Activated CD8-positive, alpha-beta memory T cell treated with anti-CD3 and anti-CD28 coated beads, Interleukin-2, amount 10 ng/mL, durations not matched to agents 7 days and 5 days (primary cell): Measurements from ENCODE around the gene LMX1B. TPM values are rescaled to one million over a fixed set of nuclear protein-coding genes. Genes with fewer than 3 reads are reported as not detected.

Experiments used
- ATAC-seq: fragments of 150-1000 bp; cut with Tn5 transposase; one replicate; pipeline ENCODE4 v1.10.0; 2021; ENCODE audit warnings: moderate library complexity
- CTCF ChIA-PET: fragments of 350-600 bp; sonication (Branson Sonifier 250); formaldehyde crosslinking; loops from one replicate; lab custom pipeline; 2021; ENCODE audit warnings: antibody characterized with exemption; lab: Charles Lee
- DNase-seq: peaks from one replicate; pipeline ENCODE4 v3.0.0-alpha.2; 2020
- H3K27ac Mint-ChIP-seq: one replicate; pipeline ENCODE4 v1.8.0; 2021; ENCODE audit warnings: mild to moderate bottlenecking, mixed read lengths
- H3K27me3 Mint-ChIP-seq: one replicate; pipeline ENCODE4 v1.8.0; 2021; ENCODE audit warnings: mixed read lengths
- H3K36me3 Mint-ChIP-seq: one replicate; pipeline ENCODE4 v1.8.0; 2021; ENCODE audit warnings: mild to moderate bottlenecking, mixed read lengths
- H3K4me1 Mint-ChIP-seq: one replicate; pipeline ENCODE4 v1.8.0; 2021; ENCODE audit warnings: mixed read lengths
- H3K4me3 Mint-ChIP-seq: one replicate; pipeline ENCODE4 v1.8.0; 2021; ENCODE audit warnings: mild to moderate bottlenecking, moderate library complexity, mixed read lengths
- H3K9me3 Mint-ChIP-seq: one replicate; pipeline ENCODE4 v1.8.0; 2022; ENCODE audit warnings: low read depth, mixed read lengths
- total RNA-seq, 2 experiments: library from RNA; stranded (reverse); gene quantifications; one replicate each; pipeline ENCODE4 v1.2.3, GENCODE V29; 2021

Gene LMX1B
- total RNA-seq, 2 experiments from 2014 or later = not detected

GRCh38 chr9:126636983-126637798 lies 23.5 kb downstream of the LMX1B start:
- no peaks in the 10 kb centered on the region for H3K36me3 Mint-ChIP-seq
- ATAC-seq (peak; percentile 59), DNase-seq (peak; percentile 76)
- no peak overlapping the region for H3K4me3 Mint-ChIP-seq
- CTCF ChIA-PET = interaction anchor here (2.0 kb wide), 1 partner anchor 8 kb away, joined by 4 read pairs; no protein-coding TSS in a partner anchor
- peaks cover 75% of the 10 kb centered on the region for H3K27me3 Mint-ChIP-seq
- no peaks in the 10 kb centered on the region for H3K9me3 Mint-ChIP-seq
- H3K27ac Mint-ChIP-seq = peak overlapping the region; percentile 4
- H3K4me1 Mint-ChIP-seq = peaks cover 16% of the 10 kb centered on the region

- Mint-ChIP-seq H3K27ac (no peak overlapping the region), H3K27me3 (peaks cover 75% of the 10 kb centered on the region), H3K4me3 (no peak overlapping the region), H3K9me3 (no peaks in the 10 kb centered on the region), H3K4me1 (peaks cover 16% of the 10 kb centered on the region), H3K36me3 (no peaks in the 10 kb centered on the region)
- no peak for ATAC-seq
- no peak for DNase-seq
- CTCF ChIA-PET = interaction anchor here (1.0 to 2.0 kb wide), 4 partner anchors 15 to 71 kb away, joined by 3 to 4 read pairs (median 3); no protein-coding TSS in a partner anchor
These were observed 24.9 kb downstream of the LMX1B start for GRCh38 chr9:126638571-126639132.

GRCh38 chr9:126639318-126640000 lies 25.7 kb downstream of the LMX1B start:
- peaks cover 16% of the 10 kb centered on the region for H3K4me1 Mint-ChIP-seq
- H3K9me3 Mint-ChIP-seq = no peaks in the 10 kb centered on the region
- no peaks in the 10 kb centered on the region for H3K36me3 Mint-ChIP-seq
- DNase-seq (no peak), ATAC-seq (no peak)
- H3K27me3 Mint-ChIP-seq = peaks cover 75% of the 10 kb centered on the region
- H3K27ac Mint-ChIP-seq = no peak overlapping the region
- no peak overlapping the region for H3K4me3 Mint-ChIP-seq
- CTCF ChIA-PET = interaction anchor here (0.6 to 2.0 kb wide), 6 partner anchors 14 to 109 kb away, joined by 3 to 4 read pairs (median 3); no protein-coding TSS in a partner anchor

GRCh38 chr9:126641118-126641851 lies 27.6 kb downstream of the LMX1B start:
- peaks cover 13% of the 10 kb centered on the region for H3K4me1 Mint-ChIP-seq
- peaks cover 87% of the 10 kb centered on the region for H3K27me3 Mint-ChIP-seq
- H3K4me3 Mint-ChIP-seq = no peak overlapping the region
- ATAC-seq (no peak), DNase-seq (no peak)
- H3K27ac Mint-ChIP-seq = no peak overlapping the region
- no peaks in the 10 kb centered on the region for H3K36me3 Mint-ChIP-seq
- H3K9me3 Mint-ChIP-seq = no peaks in the 10 kb centered on the region
- CTCF ChIA-PET = interaction anchor here (1.1 to 1.3 kb wide), 2 partner anchors 9 to 141 kb away, joined by 3 to 4 read pairs; no protein-coding TSS in a partner anchor

- H3K9me3 Mint-ChIP-seq = no peaks in the 10 kb centered on the region
- peaks cover 86% of the 10 kb centered on the region for H3K27me3 Mint-ChIP-seq
- CTCF ChIA-PET = interaction anchor here (1.1 kb wide), 1 partner anchor 8 kb away, joined by 3 read pairs; no protein-coding TSS in a partner anchor
- peaks cover 4% of the 10 kb centered on the region for H3K4me1 Mint-ChIP-seq
- H3K4me3 Mint-ChIP-seq = no peak overlapping the region
- no peak for DNase-seq
- no peak for ATAC-seq
- H3K36me3 Mint-ChIP-seq = no peaks in the 10 kb centered on the region
- no peak overlapping the region for H3K27ac Mint-ChIP-seq
These were observed 28.4 kb downstream of the LMX1B start for GRCh38 chr9:126642010-126642744.

GRCh38 chr9:126642839-126643238 lies 29.1 kb downstream of the LMX1B start:
- H3K27ac Mint-ChIP-seq = no peak overlapping the region
- no peak for DNase-seq
- ATAC-seq = no peak
- H3K4me3 Mint-ChIP-seq = no peak overlapping the region
- peaks cover 89% of the 10 kb centered on the region for H3K27me3 Mint-ChIP-seq
- CTCF ChIA-PET = no interaction called here
- no peaks in the 10 kb centered on the region for H3K9me3 Mint-ChIP-seq
- H3K4me1 Mint-ChIP-seq = no peaks in the 10 kb centered on the region
- H3K36me3 Mint-ChIP-seq = no peaks in the 10 kb centered on the region

GRCh38 chr9:126643945-126644527 lies 30.3 kb downstream of the LMX1B start:
- no peak for ATAC-seq
- CTCF ChIA-PET = interaction anchor here (1.8 kb wide), 1 partner anchor 8 kb away, joined by 4 read pairs; no protein-coding TSS in a partner anchor
- Mint-ChIP-seq H3K4me1 (no peaks in the 10 kb centered on the region), H3K9me3 (no peaks in the 10 kb centered on the region), H3K4me3 (no peak overlapping the region), H3K36me3 (no peaks in the 10 kb centered on the region), H3K27me3 (peaks cover 92% of the 10 kb centered on the region), H3K27ac (no peak overlapping the region)
- DNase-seq = no peak

- no peak for DNase-seq
- Mint-ChIP-seq H3K27ac (no peak overlapping the region), H3K9me3 (no peaks in the 10 kb centered on the region), H3K4me3 (no peak overlapping the region), H3K4me1 (no peaks in the 10 kb centered on the region), H3K36me3 (no peaks in the 10 kb centered on the region), H3K27me3 (peaks cover 90% of the 10 kb centered on the region)
- ATAC-seq = no peak
- CTCF ChIA-PET = interaction anchor here (1.8 kb wide), 1 partner anchor 10 kb away, joined by 4 read pairs; no protein-coding TSS in a partner anchor
These were observed 32.4 kb downstream of the LMX1B start for GRCh38 chr9:126646162-126646561.

- CTCF ChIA-PET = no interaction called here
- no peaks in the 10 kb centered on the region for H3K4me1 Mint-ChIP-seq
- H3K27ac Mint-ChIP-seq = no peak overlapping the region
- H3K4me3 Mint-ChIP-seq = no peak overlapping the region
- no peaks in the 10 kb centered on the region for H3K36me3 Mint-ChIP-seq
- no peak for ATAC-seq
- H3K9me3 Mint-ChIP-seq = no peaks in the 10 kb centered on the region
- H3K27me3 Mint-ChIP-seq = peaks cover 90% of the 10 kb centered on the region
- no peak for DNase-seq
These were observed 34.1 kb downstream of the LMX1B start for GRCh38 chr9:126647585-126648411.

GRCh38 chr9:126649477-126649876 lies 35.7 kb downstream of the LMX1B start:
- Mint-ChIP-seq H3K4me1 (no peaks in the 10 kb centered on the region), H3K27me3 (peaks cover 81% of the 10 kb centered on the region), H3K36me3 (no peaks in the 10 kb centered on the region), H3K9me3 (no peaks in the 10 kb centered on the region), H3K4me3 (no peak overlapping the region), H3K27ac (no peak overlapping the region)
- ATAC-seq (no peak), DNase-seq (no peak)
- CTCF ChIA-PET = interaction anchor here (1.2 kb wide), 1 partner anchor 8 kb away, joined by 3 read pairs; no protein-coding TSS in a partner anchor
